ENCODE results near the gene CDH4. TPM values are rescaled to one million over a fixed set of nuclear protein-coding genes. Genes with fewer than 3 reads are reported as not detected.

Gene CDH4
- total RNA-seq, 3 donors from 2014 or later (not counting 1 experiment from before 2014, with no cell fraction given): 0.18 TPM; not detected in 2

DNA sequence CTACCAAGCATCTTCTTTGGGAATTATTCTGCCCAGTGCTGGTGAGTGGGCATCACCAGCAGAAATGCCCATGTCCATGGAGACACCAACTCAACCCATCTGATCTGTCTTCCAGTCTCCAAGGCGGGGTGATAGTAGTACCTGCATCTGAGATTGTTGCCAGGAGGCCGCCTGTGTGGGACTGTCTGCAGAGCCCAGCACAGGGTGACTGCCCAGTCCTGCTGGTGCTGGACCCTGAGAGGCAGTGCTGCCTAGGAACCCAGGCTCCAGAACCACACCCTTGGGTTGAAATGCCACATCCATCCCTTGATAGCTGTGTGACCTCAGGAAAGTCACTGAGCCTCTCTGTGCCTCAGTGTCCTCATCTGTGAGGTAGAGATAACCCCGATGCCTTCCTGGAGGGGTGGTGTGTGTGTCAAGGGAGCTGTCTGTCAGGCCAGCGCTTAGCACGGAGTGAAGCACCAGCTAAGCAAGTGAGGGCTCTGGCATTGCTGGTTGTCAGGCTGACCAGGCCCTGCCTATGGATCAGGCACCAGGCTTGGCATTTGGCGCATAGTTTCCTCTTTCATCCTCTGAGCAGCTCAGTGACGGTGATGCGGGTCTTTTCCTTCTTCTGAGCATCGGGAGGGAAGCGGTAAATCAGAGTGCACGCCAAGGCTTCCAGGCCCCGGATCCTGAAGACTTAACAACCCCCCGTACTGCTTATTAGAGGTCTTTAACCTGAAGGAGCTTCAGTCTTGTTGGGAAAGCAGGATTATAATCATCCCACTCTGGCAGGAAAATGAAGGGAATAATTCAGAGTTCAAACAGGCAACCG is 268.2 kb downstream of the CDH4 start:
- no peaks in the 10 kb centered on the region for H3K4me1 ChIP-seq (ENCODE audit: control insufficient read depth, insufficient read depth, low read length)
- no peaks in the 10 kb centered on the region for H3K36me3 ChIP-seq (ENCODE audit: control insufficient read depth, insufficient read depth, low read length)
- DNase-seq (no peak), ATAC-seq (no peak)
- H3K4me3 Mint-ChIP-seq: no peak overlapping the region
- intact Hi-C loops (cut with micrococcal nuclease): no loop called here
- TF ChIP-seq, protein P1, sequence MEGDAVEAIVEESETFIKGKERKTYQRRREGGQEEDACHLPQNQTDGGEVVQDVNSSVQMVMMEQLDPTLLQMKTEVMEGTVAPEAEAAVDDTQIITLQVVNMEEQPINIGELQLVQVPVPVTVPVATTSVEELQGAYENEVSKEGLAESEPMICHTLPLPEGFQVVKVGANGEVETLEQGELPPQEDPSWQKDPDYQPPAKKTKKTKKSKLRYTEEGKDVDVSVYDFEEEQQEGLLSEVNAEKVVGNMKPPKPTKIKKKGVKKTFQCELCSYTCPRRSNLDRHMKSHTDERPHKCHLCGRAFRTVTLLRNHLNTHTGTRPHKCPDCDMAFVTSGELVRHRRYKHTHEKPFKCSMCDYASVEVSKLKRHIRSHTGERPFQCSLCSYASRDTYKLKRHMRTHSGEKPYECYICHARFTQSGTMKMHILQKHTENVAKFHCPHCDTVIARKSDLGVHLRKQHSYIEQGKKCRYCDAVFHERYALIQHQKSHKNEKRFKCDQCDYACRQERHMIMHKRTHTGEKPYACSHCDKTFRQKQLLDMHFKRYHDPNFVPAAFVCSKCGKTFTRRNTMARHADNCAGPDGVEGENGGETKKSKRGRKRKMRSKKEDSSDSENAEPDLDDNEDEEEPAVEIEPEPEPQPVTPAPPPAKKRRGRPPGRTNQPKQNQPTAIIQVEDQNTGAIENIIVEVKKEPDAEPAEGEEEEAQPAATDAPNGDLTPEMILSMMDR (IDR thresholded peaks at IDR 0.05): no peak
- peaks cover 6 to 7% of the 10 kb centered on the region in 2 donors for H3K9me3 Mint-ChIP-seq
- no peaks in the 10 kb centered on the region for H3K36me3 Mint-ChIP-seq
- H3K4me3 ChIP-seq (ENCODE audit: low read length): no peak overlapping the region
- H3K27me3 Mint-ChIP-seq (ENCODE audit: low read depth in 2 of 2): peaks cover 0 to 2% of the 10 kb centered on the region in 2 donors
- H3K27ac ChIP-seq (ENCODE audit: low read length): no peak overlapping the region
- H3K27ac Mint-ChIP-seq: no peak overlapping the region
- H3K9me3 ChIP-seq (ENCODE audit: control insufficient read depth, insufficient read depth, low read length): peaks cover 13% of the 10 kb centered on the region
- 90% methylated on average over 14 of the region's 14 CpGs for WGBS (ENCODE audit: insufficient coverage)
- no peaks in the 10 kb centered on the region for H3K27me3 ChIP-seq (ENCODE audit: control insufficient read depth, insufficient read depth, low read length)
- no peaks in the 10 kb centered on the region for H3K4me1 Mint-ChIP-seq

DNA sequence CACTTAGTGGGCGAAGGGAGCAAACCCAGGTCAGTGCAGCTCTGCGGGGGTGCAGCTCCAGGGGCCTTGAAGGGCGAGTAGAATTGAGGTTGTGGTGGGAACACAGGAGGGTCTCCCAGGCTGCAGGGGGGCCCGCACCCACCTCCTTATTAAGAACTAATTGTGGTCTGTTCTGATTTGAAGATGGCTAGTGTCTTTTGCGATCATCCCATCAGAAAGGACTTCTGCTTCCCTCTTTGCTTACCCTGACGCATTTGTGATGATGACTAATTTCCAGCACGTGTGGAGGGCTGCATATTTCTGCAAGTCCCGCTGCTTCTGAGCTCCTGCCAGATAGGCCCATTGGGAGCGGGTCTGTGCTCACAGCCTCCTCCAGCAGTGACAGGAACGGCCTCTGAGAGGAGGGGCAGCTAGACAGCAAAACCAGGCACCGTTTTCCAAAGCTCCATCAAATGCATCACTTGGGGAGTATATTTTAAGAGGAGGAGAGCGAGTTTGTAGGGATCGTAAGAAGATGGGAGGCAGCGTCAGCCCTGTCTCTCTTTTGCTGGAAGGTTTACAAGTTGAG is 268.9 kb downstream of the CDH4 start:
- WGBS (ENCODE audit: insufficient coverage): 80% methylated on average over 14 of the region's 14 CpGs
- Mint-ChIP-seq H3K4me3 (no peak overlapping the region), H3K4me1 (no peaks in the 10 kb centered on the region), H3K27ac (no peak overlapping the region), H3K9me3 (peaks cover 6 to 7% of the 10 kb centered on the region in 2 donors), H3K27me3 (ENCODE audit: low read depth in 2 of 2) (peaks cover 0 to 2% of the 10 kb centered on the region in 2 donors), H3K36me3 (no peaks in the 10 kb centered on the region)
- Histone ChIP-seq H3K27ac (ENCODE audit: low read length) (no peak overlapping the region), H3K4me3 (ENCODE audit: low read length) (no peak overlapping the region), H3K36me3 (ENCODE audit: control insufficient read depth, insufficient read depth, low read length) (no peaks in the 10 kb centered on the region), H3K27me3 (ENCODE audit: control insufficient read depth, insufficient read depth, low read length) (no peaks in the 10 kb centered on the region), H3K4me1 (ENCODE audit: control insufficient read depth, insufficient read depth, low read length) (no peaks in the 10 kb centered on the region), H3K9me3 (ENCODE audit: control insufficient read depth, insufficient read depth, low read length) (peaks cover 13% of the 10 kb centered on the region)
- DNase-seq: no peak
- intact Hi-C loops (cut with micrococcal nuclease): no loop called here
- ATAC-seq: no peak
- TF ChIP-seq, protein P1 (IDR thresholded peaks at IDR 0.05): no peak

DNA sequence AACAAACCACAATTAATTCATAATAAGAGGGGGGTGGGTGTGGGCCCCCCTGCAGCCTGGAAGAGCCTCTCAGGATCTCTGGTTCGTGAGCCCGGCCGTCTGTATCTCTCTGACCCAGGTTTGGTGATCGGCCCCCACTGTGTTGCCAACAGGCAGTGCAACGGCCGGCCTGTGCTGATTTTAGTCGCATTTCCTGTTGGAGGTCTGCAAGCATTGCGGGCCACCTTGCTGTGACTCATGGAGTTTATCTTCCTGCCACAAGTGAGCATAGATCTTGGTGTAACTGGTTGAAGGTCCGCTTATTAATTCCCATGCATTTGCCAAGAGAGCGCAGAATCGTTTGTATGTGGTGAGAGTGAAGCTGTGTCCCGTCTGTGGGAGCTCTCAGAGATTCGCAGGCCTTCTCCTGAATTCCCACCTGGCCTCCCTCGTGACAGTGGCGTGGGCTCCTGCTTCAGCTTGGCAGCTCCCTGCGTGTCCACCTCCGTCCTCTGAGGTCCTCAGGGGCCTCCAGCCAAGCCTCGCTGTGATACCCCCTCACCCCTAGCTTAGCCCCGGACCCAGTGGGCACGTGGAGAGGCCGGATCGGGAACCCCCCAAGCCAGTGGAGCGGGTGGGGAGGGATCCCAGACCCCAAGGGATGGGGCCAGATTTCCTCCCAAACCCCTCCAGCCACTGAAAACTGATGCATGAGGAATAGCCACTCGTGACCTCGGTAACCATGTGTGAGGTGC is 269.8 kb downstream of the CDH4 start:
- peaks cover 6 to 7% of the 10 kb centered on the region in 2 donors for H3K9me3 Mint-ChIP-seq
- no peak overlapping the region for H3K4me3 Mint-ChIP-seq
- WGBS (ENCODE audit: insufficient coverage): 82% methylated on average over 25 of the region's 25 CpGs
- ATAC-seq (no peak), DNase-seq (no peak)
- H3K4me1 Mint-ChIP-seq: no peaks in the 10 kb centered on the region
- H3K27ac ChIP-seq (ENCODE audit: low read length): no peak overlapping the region
- H3K27ac Mint-ChIP-seq: no peak overlapping the region
- H3K4me1 ChIP-seq (ENCODE audit: control insufficient read depth, insufficient read depth, low read length): no peaks in the 10 kb centered on the region
- no peaks in the 10 kb centered on the region for H3K36me3 ChIP-seq (ENCODE audit: control insufficient read depth, insufficient read depth, low read length)
- intact Hi-C loops (cut with micrococcal nuclease): no loop called here
- no peaks in the 10 kb centered on the region for H3K27me3 Mint-ChIP-seq (ENCODE audit: low read depth in 2 of 2)
- no peaks in the 10 kb centered on the region for H3K27me3 ChIP-seq (ENCODE audit: control insufficient read depth, insufficient read depth, low read length)
- H3K36me3 Mint-ChIP-seq: no peaks in the 10 kb centered on the region
- H3K9me3 ChIP-seq (ENCODE audit: control insufficient read depth, insufficient read depth, low read length): peaks cover 11% of the 10 kb centered on the region
- TF ChIP-seq, protein P1 (IDR thresholded peaks at IDR 0.05): no peak
- H3K4me3 ChIP-seq (ENCODE audit: low read length): no peak overlapping the region
